DLD1 (cell line): ENCODE results near the gene RAD51B.
"Not testable (repeated sequence)": the region's sequence is repeated elsewhere in the genome, so short reads cannot be mapped to it uniquely, and the experiment has no call there.

Experiments used
- in situ Hi-C: cut with HindIII; loops from 2 replicates; pipeline ENCODE4 v1.10.0; 2017; ENCODE audit warnings: low sequenced_read_pairs

RAD51B gene

GRCh38 chr14:68284333-68284732, 464.8 kb downstream of the RAD51B start:
- in situ Hi-C loops: no loop called here

- in situ Hi-C loops: no loop called here
Measured at GRCh38 chr14:68284834-68285233, 465.3 kb downstream of the RAD51B start.

GRCh38 chr14:68285421-68286179, 466.0 kb downstream of the RAD51B start:
- in situ Hi-C loops: no loop called here

- in situ Hi-C loops: no loop called here
Measured at GRCh38 chr14:68286667-68287066, 467.1 kb downstream of the RAD51B start.

- in situ Hi-C loops: not testable (repeated sequence)
Measured at GRCh38 chr14:68289452-68289851, 469.9 kb downstream of the RAD51B start.

GRCh38 chr14:68291820-68292219, 472.2 kb downstream of the RAD51B start:
- in situ Hi-C loops: no loop called here

GRCh38 chr14:68292441-68293215, 473.0 kb downstream of the RAD51B start:
- in situ Hi-C loops: no loop called here

GRCh38 chr14:68293404-68293803, 473.8 kb downstream of the RAD51B start:
- in situ Hi-C loops: no loop called here

GRCh38 chr14:68295316-68295816, 475.8 kb downstream of the RAD51B start:
- in situ Hi-C loops: no loop called here

- in situ Hi-C loops: no loop called here
Measured at GRCh38 chr14:68297039-68297438, 477.5 kb downstream of the RAD51B start.

GRCh38 chr14:68297876-68298468, 478.4 kb downstream of the RAD51B start:
- in situ Hi-C loops: no loop called here

GRCh38 chr14:68300608-68301007, 481.0 kb downstream of the RAD51B start:
- in situ Hi-C loops: no loop called here

GRCh38 chr14:68301219-68301618, 481.6 kb downstream of the RAD51B start:
- in situ Hi-C loops: no loop called here

GRCh38 chr14:68302938-68303337, 483.4 kb downstream of the RAD51B start:
- in situ Hi-C loops: not testable (repeated sequence)

GRCh38 chr14:68305738-68306137, 486.2 kb downstream of the RAD51B start:
- in situ Hi-C loops: no loop called here

- in situ Hi-C loops: no loop called here
Measured at GRCh38 chr14:68306265-68306933, 486.8 kb downstream of the RAD51B start.

- in situ Hi-C loops: no loop called here
Measured at GRCh38 chr14:68306934-68307789, 487.6 kb downstream of the RAD51B start.

GRCh38 chr14:68307790-68308168, 488.2 kb downstream of the RAD51B start:
- in situ Hi-C loops: no loop called here

- in situ Hi-C loops: no loop called here
Measured at GRCh38 chr14:68308726-68309520, 489.3 kb downstream of the RAD51B start.
